DND-41 (cell line): ENCODE data around the gene KHK.

Source experiments
- CTCF ChIP-seq: IDR thresholded peaks from 2 replicates; pipeline ENCODE4 v1.5.1; 2012; ENCODE audit warnings: borderline replicate concordance, low read length, moderate library complexity, mild to moderate bottlenecking; ENCODE audit not compliant: poor library complexity, severe bottlenecking; ENCODE audit errors: extremely low read depth
- EZH2 ChIP-seq: IDR thresholded peaks from 3 replicates; pipeline ENCODE4 v1.6.1; 2012; ENCODE audit warnings: borderline replicate concordance, low read depth, mild to moderate bottlenecking, moderate library complexity, low read length, inconsistent platforms; ENCODE audit not compliant: severe bottlenecking

GRCh38 chr2:27050996-27051901 is 35.3 kb upstream of the KHK start, which contains the start of gene AGBL5:
- TF ChIP-seq EZH2 (no peak), CTCF (no peak)
